ENCODE measurements around the gene LTO1. TPM values are rescaled to one million over a fixed set of nuclear protein-coding genes. Genes with fewer than 3 reads are reported as not detected.

The LTO1 gene
- total RNA-seq, 3 donors from 2014 or later (not counting 1 experiment from before 2014, with no cell fraction given), result 23.2 to 33.5 (median 25.3) TPM

GRCh38 chr11:69634069-69634468 is 41.1 kb downstream of the LTO1 start:
- TF ChIP-seq CTCF (IDR thresholded peaks at IDR 0.05), result no peak
- Mint-ChIP-seq H3K4me1 (peaks cover 0 to 19% of the 10 kb centered on the region in 2 donors), H3K4me3 (no peak overlapping the region), H3K36me3 (no peaks in the 10 kb centered on the region), H3K9me3 (peaks cover 2 to 3% of the 10 kb centered on the region in 2 donors), H3K27me3 (ENCODE audit: low read depth in 2 of 2) (peaks cover 39 to 63% of the 10 kb centered on the region in 2 donors), H3K27ac (no peak overlapping the region)
- H3K27me3 ChIP-seq (ENCODE audit: control insufficient read depth, insufficient read depth, low read length), result peaks cover 32% of the 10 kb centered on the region
- H3K4me1 ChIP-seq (ENCODE audit: control insufficient read depth, insufficient read depth, low read length), result peaks cover 24% of the 10 kb centered on the region
- no peak for DNase-seq
- 92% methylated on average over 6 of the region's 6 CpGs for WGBS (ENCODE audit: insufficient coverage)
- no peak overlapping the region for H3K4me3 ChIP-seq (ENCODE audit: low read length)
- peaks cover 8% of the 10 kb centered on the region for H3K9me3 ChIP-seq (ENCODE audit: control insufficient read depth, insufficient read depth, low read length)
- H3K36me3 ChIP-seq (ENCODE audit: control insufficient read depth, insufficient read depth, low read length), result no peaks in the 10 kb centered on the region
- ATAC-seq, result no peak
- intact Hi-C loops (cut with micrococcal nuclease), result no loop called here
- no peak overlapping the region for H3K27ac ChIP-seq (ENCODE audit: low read length)

DNA sequence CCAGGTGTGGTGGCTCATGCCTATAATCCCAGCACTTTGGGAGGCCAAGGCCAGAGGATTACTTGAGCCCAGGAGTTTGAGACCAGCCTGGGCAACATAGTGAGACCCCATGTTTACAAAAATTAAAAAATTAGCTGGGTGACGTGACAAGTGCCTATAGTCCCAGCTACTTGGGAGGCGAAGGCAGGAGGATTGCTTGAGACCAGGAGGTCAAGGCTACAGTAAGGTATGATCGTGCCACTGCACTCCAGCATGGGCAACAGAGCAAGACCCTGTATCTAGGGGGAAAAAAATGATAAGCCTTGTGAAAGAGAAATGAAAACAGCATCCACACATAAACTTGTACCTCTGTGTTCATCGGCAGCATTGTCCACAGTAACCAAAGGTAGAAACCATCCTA is 42.3 kb downstream of the LTO1 start:
- no peaks in the 10 kb centered on the region for H3K36me3 Mint-ChIP-seq
- Histone ChIP-seq H3K27me3 (ENCODE audit: control insufficient read depth, insufficient read depth, low read length) (peaks cover 21% of the 10 kb centered on the region), H3K27ac (ENCODE audit: low read length) (no peak overlapping the region), H3K9me3 (ENCODE audit: control insufficient read depth, insufficient read depth, low read length) (peaks cover 8% of the 10 kb centered on the region), H3K36me3 (ENCODE audit: control insufficient read depth, insufficient read depth, low read length) (no peaks in the 10 kb centered on the region), H3K4me1 (ENCODE audit: control insufficient read depth, insufficient read depth, low read length) (peaks cover 13% of the 10 kb centered on the region), H3K4me3 (ENCODE audit: low read length) (no peak overlapping the region)
- ATAC-seq (no peak), DNase-seq (no peak)
- TF ChIP-seq CTCF (IDR thresholded peaks at IDR 0.05), result no peak
- peaks cover 2 to 3% of the 10 kb centered on the region in 2 donors for H3K9me3 Mint-ChIP-seq
- H3K27me3 Mint-ChIP-seq (ENCODE audit: low read depth in 2 of 2), result peaks cover 37 to 58% of the 10 kb centered on the region in 2 donors
- no peak overlapping the region for H3K27ac Mint-ChIP-seq
- no peak overlapping the region for H3K4me3 Mint-ChIP-seq
- H3K4me1 Mint-ChIP-seq, result peaks cover 0 to 14% of the 10 kb centered on the region in 2 donors
- intact Hi-C loops (cut with micrococcal nuclease), result no loop called here
- WGBS (ENCODE audit: insufficient coverage), result 87% methylated on average over 4 of the region's 4 CpGs

- 94% methylated on average over 7 of the region's 8 CpGs for WGBS (ENCODE audit: insufficient coverage)
- no peaks in the 10 kb centered on the region for H3K27me3 ChIP-seq (ENCODE audit: control insufficient read depth, insufficient read depth, low read length)
- H3K4me1 Mint-ChIP-seq, result peaks cover 0 to 7% of the 10 kb centered on the region in 2 donors
- H3K4me1 ChIP-seq (ENCODE audit: control insufficient read depth, insufficient read depth, low read length), result no peaks in the 10 kb centered on the region
- H3K27ac ChIP-seq (ENCODE audit: low read length), result no peak overlapping the region
- no peak for TF ChIP-seq CTCF (IDR thresholded peaks at IDR 0.05)
- intact Hi-C loops (cut with micrococcal nuclease), result no loop called here
- no peak overlapping the region for H3K4me3 Mint-ChIP-seq
- peaks cover 2 to 3% of the 10 kb centered on the region in 2 donors for H3K9me3 Mint-ChIP-seq
- ATAC-seq (no peak), DNase-seq (no peak)
- no peak overlapping the region for H3K27ac Mint-ChIP-seq
- H3K36me3 ChIP-seq (ENCODE audit: control insufficient read depth, insufficient read depth, low read length), result no peaks in the 10 kb centered on the region
- no peak overlapping the region for H3K4me3 ChIP-seq (ENCODE audit: low read length)
- no peaks in the 10 kb centered on the region for H3K36me3 Mint-ChIP-seq
- H3K27me3 Mint-ChIP-seq (ENCODE audit: low read depth in 2 of 2), result peaks cover 37 to 53% of the 10 kb centered on the region in 2 donors
- peaks cover 8% of the 10 kb centered on the region for H3K9me3 ChIP-seq (ENCODE audit: control insufficient read depth, insufficient read depth, low read length)
These were observed 44.7 kb downstream of the LTO1 start for GRCh38 chr11:69630424-69630823.

GRCh38 chr11:69630017-69630416 is 45.1 kb downstream of the LTO1 start:
- Histone ChIP-seq H3K36me3 (ENCODE audit: control insufficient read depth, insufficient read depth, low read length) (no peaks in the 10 kb centered on the region), H3K27me3 (ENCODE audit: control insufficient read depth, insufficient read depth, low read length) (no peaks in the 10 kb centered on the region), H3K9me3 (ENCODE audit: control insufficient read depth, insufficient read depth, low read length) (peaks cover 8% of the 10 kb centered on the region), H3K27ac (ENCODE audit: low read length) (no peak overlapping the region), H3K4me1 (ENCODE audit: control insufficient read depth, insufficient read depth, low read length) (no peaks in the 10 kb centered on the region), H3K4me3 (ENCODE audit: low read length) (no peak overlapping the region)
- no peak for TF ChIP-seq CTCF (IDR thresholded peaks at IDR 0.05)
- Mint-ChIP-seq H3K36me3 (no peaks in the 10 kb centered on the region), H3K9me3 (peaks cover 2 to 3% of the 10 kb centered on the region in 2 donors), H3K4me3 (no peak overlapping the region), H3K4me1 (peaks cover 0 to 7% of the 10 kb centered on the region in 2 donors), H3K27me3 (ENCODE audit: low read depth in 2 of 2) (peaks cover 37 to 49% of the 10 kb centered on the region in 2 donors), H3K27ac (no peak overlapping the region)
- ATAC-seq, result no peak
- DNase-seq, result no peak
- intact Hi-C loops (cut with micrococcal nuclease), result no loop called here
- whole genome bisulfite sequencing (ENCODE audit: insufficient coverage), result 100% methylated on average over 2 of the region's 2 CpGs

Data from natural killer cell (primary cell).